Measurements from ENCODE around the gene RNF215. TPM values are rescaled to one million over a fixed set of nuclear protein-coding genes. Genes with fewer than 3 reads are reported as not detected.

The RNF215 gene
- total and polyA plus RNA-seq, 8 donors, result 6.0 to 13.9 (median 9.4) TPM

DNA sequence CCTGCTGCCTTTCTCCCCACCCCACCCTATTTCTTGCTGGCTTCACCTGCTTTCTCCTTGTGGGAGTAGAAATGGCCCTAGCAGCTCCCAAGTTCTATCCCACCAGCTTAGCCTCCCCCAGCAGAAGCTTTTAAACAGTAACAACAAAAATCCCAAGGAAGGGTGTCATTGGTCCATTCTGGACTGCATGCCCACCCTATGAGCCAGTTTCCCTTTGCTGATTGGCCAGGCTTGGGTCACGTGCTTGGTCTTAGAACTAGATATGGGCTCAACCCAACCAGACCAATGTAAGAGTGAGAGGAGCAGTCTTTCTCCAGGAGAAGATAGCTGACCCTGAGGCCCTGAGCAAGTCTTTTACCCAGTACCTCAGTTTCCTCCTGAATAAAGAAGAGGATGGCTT, 40.7 kb upstream of the RNF215 start:
- 85 to 88% methylated on average over 1 of the region's 1 CpG for WGBS, 2 donors
- no peaks in the 10 kb centered on the region for H3K36me3 ChIP-seq
- H3K4me3 ChIP-seq, result no peak overlapping the region
- DNase-seq (no peak), ATAC-seq (no peak), FAIRE-seq (no peak)
- no peaks in the 10 kb centered on the region for H3K27me3 ChIP-seq
- H3K4me1 ChIP-seq, result peaks cover 6 to 13% (median 10%) of the 10 kb centered on the region in 3 donors
- H3K27ac ChIP-seq, result no peak overlapping the region
- H3K9me3 ChIP-seq, result no peaks in the 10 kb centered on the region
- TF ChIP-seq, protein P1, sequence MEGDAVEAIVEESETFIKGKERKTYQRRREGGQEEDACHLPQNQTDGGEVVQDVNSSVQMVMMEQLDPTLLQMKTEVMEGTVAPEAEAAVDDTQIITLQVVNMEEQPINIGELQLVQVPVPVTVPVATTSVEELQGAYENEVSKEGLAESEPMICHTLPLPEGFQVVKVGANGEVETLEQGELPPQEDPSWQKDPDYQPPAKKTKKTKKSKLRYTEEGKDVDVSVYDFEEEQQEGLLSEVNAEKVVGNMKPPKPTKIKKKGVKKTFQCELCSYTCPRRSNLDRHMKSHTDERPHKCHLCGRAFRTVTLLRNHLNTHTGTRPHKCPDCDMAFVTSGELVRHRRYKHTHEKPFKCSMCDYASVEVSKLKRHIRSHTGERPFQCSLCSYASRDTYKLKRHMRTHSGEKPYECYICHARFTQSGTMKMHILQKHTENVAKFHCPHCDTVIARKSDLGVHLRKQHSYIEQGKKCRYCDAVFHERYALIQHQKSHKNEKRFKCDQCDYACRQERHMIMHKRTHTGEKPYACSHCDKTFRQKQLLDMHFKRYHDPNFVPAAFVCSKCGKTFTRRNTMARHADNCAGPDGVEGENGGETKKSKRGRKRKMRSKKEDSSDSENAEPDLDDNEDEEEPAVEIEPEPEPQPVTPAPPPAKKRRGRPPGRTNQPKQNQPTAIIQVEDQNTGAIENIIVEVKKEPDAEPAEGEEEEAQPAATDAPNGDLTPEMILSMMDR (IDR thresholded peaks at IDR 0.05), result no peak
- intact Hi-C loops (cut with DNase I), result no loop called here

DNA sequence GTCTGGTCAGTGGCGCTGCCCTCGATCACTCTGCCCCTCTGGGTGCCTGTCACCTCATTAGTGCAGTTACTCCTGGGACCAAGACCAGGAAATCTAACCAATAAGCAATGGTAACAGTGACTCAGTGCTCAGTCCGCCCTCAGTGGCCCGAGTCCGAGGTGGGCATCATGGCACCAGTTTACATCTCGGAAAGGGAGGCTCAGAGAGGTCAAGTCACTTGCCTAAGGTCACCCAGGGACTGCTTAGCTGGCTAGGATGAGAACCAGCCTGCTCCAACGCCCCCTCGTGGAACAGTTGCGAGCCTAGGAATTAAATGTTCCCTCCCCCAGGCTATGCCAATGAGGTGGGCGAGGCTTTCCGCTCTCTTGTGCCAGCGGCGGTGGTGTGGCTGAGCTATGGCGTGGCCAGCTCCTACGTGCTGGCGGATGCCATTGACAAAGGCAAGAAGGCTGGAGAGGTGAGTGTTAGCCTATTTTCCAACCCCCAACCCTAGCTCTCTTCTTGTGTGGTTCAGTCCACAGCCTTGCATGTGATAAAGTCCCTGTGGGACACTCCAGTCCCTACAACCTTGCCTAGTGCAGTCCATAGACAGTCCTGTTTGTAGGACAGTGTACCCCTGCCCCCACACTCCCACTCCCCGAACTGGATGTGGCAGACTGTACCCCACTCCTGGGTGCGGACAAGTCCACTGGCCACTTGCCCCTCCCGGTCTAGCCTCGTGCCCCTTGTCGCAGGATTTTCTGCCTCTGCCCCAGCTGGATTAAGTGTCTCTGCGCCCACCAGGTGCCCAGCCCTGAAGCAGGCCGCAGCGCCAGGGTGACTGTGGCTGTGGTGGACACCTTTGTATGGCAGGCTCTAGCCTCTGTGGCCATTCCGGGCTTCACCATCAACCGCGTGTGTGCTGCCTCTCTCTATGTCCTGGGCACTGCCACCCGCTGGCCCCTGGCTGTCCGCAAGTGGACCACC, 39.5 kb upstream of the RNF215 start:
- FAIRE-seq, result no peak
- TF ChIP-seq, protein P1 (IDR thresholded peaks at IDR 0.05), result peak; percentile 31 to 58 (median 44)
- H3K9me3 ChIP-seq, result no peaks in the 10 kb centered on the region
- peak overlapping the region in 3 of 4 donors; percentile 62 to 67 (median 65) for H3K4me3 ChIP-seq
- peak; percentile 83 to 91 (median 90) for DNase-seq
- peaks cover 15 to 24% (median 22%) of the 10 kb centered on the region in 3 donors for H3K4me1 ChIP-seq
- peak; percentile 45 to 55 (median 52) for ATAC-seq
- intact Hi-C loops (cut with DNase I), result no loop called here
- H3K27me3 ChIP-seq, result no peaks in the 10 kb centered on the region
- WGBS, 2 donors, result 44 to 45% methylated on average over 29 of the region's 29 CpGs
- no peaks in the 10 kb centered on the region for H3K36me3 ChIP-seq
- H3K27ac ChIP-seq, result peak overlapping the region in 3 of 4 donors; percentile 71 to 83 (median 78)

DNA sequence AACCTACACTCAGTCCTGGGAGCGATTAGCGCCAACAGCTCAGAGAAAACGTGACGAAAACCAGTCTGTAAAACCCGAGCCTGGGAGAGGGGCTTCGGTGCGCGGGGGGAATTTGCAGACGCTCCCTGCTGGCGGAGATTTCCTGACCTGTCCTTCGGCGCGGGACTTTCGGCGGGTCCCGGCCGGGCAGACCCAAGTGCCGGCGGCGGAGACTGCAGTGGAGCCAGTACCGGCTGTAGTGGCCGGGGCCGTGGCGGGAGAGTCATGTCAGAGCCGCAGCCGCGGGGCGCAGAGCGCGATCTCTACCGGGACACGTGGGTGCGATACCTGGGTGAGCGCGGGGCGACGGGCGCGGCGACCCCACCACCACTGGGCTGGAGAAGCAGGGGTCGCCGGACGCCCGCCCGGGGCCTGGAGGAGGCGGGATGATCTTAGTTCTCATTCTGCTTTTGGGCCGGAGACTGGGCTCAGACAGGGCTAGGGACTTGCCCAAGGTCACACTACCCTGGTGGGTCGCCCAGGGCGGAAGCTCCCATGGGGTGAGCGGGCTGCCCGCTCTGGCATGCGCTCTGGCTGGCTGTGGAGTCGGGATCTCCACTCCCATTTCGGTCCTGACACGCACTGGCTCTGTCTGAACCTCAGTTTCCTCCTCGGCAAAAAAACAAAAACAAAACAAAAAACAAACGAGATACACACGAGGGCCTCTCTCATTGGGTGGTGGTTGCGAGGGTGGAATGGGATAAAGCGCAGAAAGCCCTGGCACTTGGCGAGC, 38.6 kb upstream of the RNF215 start, which contains the start of gene MTFP1:
Gene MTFP1 (plus strand): TSS at position 153 of the 772 bp plus-strand sequence. CDS start 112 bp downstream, at position 265.
- intact Hi-C loops (cut with DNase I), result no loop called here
- Histone ChIP-seq H3K4me3 (peak within 1 kb of the TSS; percentile 62 to 79 (median 70)), H3K27ac (peak within 1 kb of the TSS; percentile 71 to 96 (median 76)), H3K27me3 (no peaks in the 10 kb centered on the region), H3K36me3 (no peaks in the 10 kb centered on the region), H3K9me3 (no peaks in the 10 kb centered on the region), H3K4me1 (peaks cover 15 to 29% (median 24%) of the 10 kb centered on the region in 3 donors)
- FAIRE-seq, result no peak
- ATAC-seq, result peak; percentile 13 to 29 (median 14)
- TF ChIP-seq, protein P1 (IDR thresholded peaks at IDR 0.05), result no peak
- WGBS, 2 donors, result 0 to 1% methylated on average over 61 of the region's 61 CpGs
- peak; percentile 44 to 87 (median 64) for DNase-seq

- peaks cover 15 to 29% (median 24%) of the 10 kb centered on the region in 3 donors for H3K4me1 ChIP-seq
- ATAC-seq (no peak), DNase-seq (no peak), FAIRE-seq (no peak)
- H3K4me3 ChIP-seq, result peak overlapping the region; percentile 62 to 79 (median 66)
- intact Hi-C loops (cut with DNase I), result no loop called here
- TF ChIP-seq, protein P1 (IDR thresholded peaks at IDR 0.05), result no peak
- H3K27me3 ChIP-seq, result no peaks in the 10 kb centered on the region
- H3K9me3 ChIP-seq, result no peaks in the 10 kb centered on the region
- no peaks in the 10 kb centered on the region for H3K36me3 ChIP-seq
- WGBS, 2 donors, result 4 to 5% methylated on average over 9 of the region's 9 CpGs
- peak overlapping the region; percentile 71 to 83 (median 76) for H3K27ac ChIP-seq
These were observed 38.1 kb upstream of the RNF215 start for GRCh38 chr22:30425327-30425615.
